HepG2 (cell line): ENCODE data around the gene PTAFR. TPM values are rescaled to one million over a fixed set of nuclear protein-coding genes. Genes with fewer than 3 reads are reported as not detected.

Experiments
- AGO1 ChIP-seq: fragments of 200-400 bp; formaldehyde crosslinking; IDR thresholded peaks from 2 replicates; pipeline ENCODE4 v1.6.1; 2017; ENCODE audit warnings: mild to moderate bottlenecking, low read depth, low read length, moderate library complexity; ENCODE audit not compliant: poor library complexity, severe bottlenecking
- ATF7 ChIP-seq, 2 experiments: fragments of 450-650 bp in 1 of 2; sonication (generic) in 1 of 2; formaldehyde crosslinking in 1 of 2; IDR thresholded peaks; 2 replicates each; pipeline versions ENCODE4 v1.4.0 to v1.6.1; 2016 to 2020; ENCODE audit warnings: antibody characterized with exemption in 1 of 2, mild to moderate bottlenecking in 1 of 2, missing genetic modification reagents in 1 of 2
- CREB1 ChIP-seq, 2 experiments: fragments of 450-650 bp in 1 of 2; IDR thresholded peaks; 2 replicates each; pipeline ENCODE4 v1.6.1; 2016 to 2017; ENCODE audit warnings: control low read depth in 1 of 2, mild to moderate bottlenecking in 1 of 2, missing compliant biosample characterization in 1 of 2, missing genetic modification characterization in 1 of 2
- GATA4 ChIP-seq: sonication (generic); IDR thresholded peaks from 2 replicates; pipeline ENCODE4 v1.6.1; 2016; ENCODE audit warnings: antibody characterized with exemption, low read depth, borderline replicate concordance
- HOMEZ ChIP-seq: IDR thresholded peaks from 2 replicates; pipeline ENCODE4 v1.6.1; 2016; ENCODE audit warnings: low read depth
- KIAA2018 ChIP-seq: sonication (generic); formaldehyde crosslinking; IDR thresholded peaks from 2 replicates; pipeline ENCODE4 v1.5.0; 2020; ENCODE audit warnings: mild to moderate bottlenecking, missing genetic modification reagents, borderline replicate concordance
- MAX ChIP-seq: IDR thresholded peaks from 2 replicates; pipeline ENCODE4 v1.6.1; 2012; ENCODE audit warnings: inconsistent platforms
- SMC3 ChIP-seq: IDR thresholded peaks from 2 replicates; pipeline ENCODE4 v1.6.1; 2011; ENCODE audit warnings: low read length, improper control_type of control experiment
- SNAI1 ChIP-seq: sonication (generic); formaldehyde crosslinking; IDR thresholded peaks from 2 replicates; pipeline ENCODE4 v1.5.0; 2020; ENCODE audit warnings: mild to moderate bottlenecking, missing genetic modification reagents, borderline replicate concordance
- SP140L ChIP-seq: sonication (generic); formaldehyde crosslinking; IDR thresholded peaks from 2 replicates; pipeline ENCODE4 v1.4.0; 2020; ENCODE audit warnings: missing genetic modification reagents, borderline replicate concordance
- ZNF414 ChIP-seq: sonication (generic); formaldehyde crosslinking; IDR thresholded peaks from 2 replicates; pipeline ENCODE4 v1.5.0; 2020; ENCODE audit warnings: missing genetic modification reagents
- ZNF629 ChIP-seq: sonication (generic); formaldehyde crosslinking; conservative IDR thresholded peaks from 2 replicates; pipeline ENCODE4 v1.5.0; 2020; ENCODE audit warnings: missing genetic modification reagents
- ZNF788 ChIP-seq: sonication (generic); formaldehyde crosslinking; IDR thresholded peaks from 2 replicates; pipeline ENCODE4 v1.5.0; 2020; ENCODE audit warnings: mild to moderate bottlenecking, missing genetic modification reagents, borderline replicate concordance
- ZXDC ChIP-seq: sonication (generic); formaldehyde crosslinking; IDR thresholded peaks from 2 replicates; pipeline ENCODE4 v1.5.0; 2020; ENCODE audit warnings: mild to moderate bottlenecking, missing genetic modification reagents
- polyA plus RNA-seq, 8 experiments: library from polyadenylated mRNA; depleted of rRNA in 3 of 8; stranded (reverse) in 7 of 8; unstranded in 1 of 8; fragments of >200 nt; fragmentation: Illumina TruSeq in 4 of 8; extraction: Trizol in 4 of 8; gene quantifications; 2 replicates each; pipeline versions ENCODE4 v1.2.1 to v1.2.3, GENCODE V29; 2011 to 2016; ENCODE audit warnings: low read depth in 4 of 8, missing spikeins in 1 of 8, mixed read lengths in 1 of 8; ENCODE audit not compliant: insufficient read depth in 1 of 8
- total RNA-seq, 5 experiments: library from RNA; depleted of rRNA; stranded (reverse); fragments of >200 nt; fragmentation: Illumina TruSeq; extraction: Trizol; gene quantifications; 2 replicates each; pipeline ENCODE4 v1.2.3, GENCODE V29; 2016; ENCODE audit warnings: low read depth in 1 of 5

The PTAFR gene
- total and polyA plus RNA-seq, 2 of the 13 experiments (the other 11 are each of a cell fraction or from before 2014, with no cell fraction given): 0.27 to 24.0 TPM

GRCh38 chr1:28136169-28136921, 40.1 kb downstream of the PTAFR start (continued):
- TF ChIP-seq MAX: no peak
- no peak for TF ChIP-seq AGO1
- no peak for TF ChIP-seq KIAA2018 (CRISPR knock-in tag)
- no peak for TF ChIP-seq SP140L (CRISPR knock-in tag)
- TF ChIP-seq GATA4: no peak
- TF ChIP-seq HOMEZ (CRISPR knock-in tag): no peak
- peak; percentile 71 for TF ChIP-seq ZNF629 (CRISPR knock-in tag)
- TF ChIP-seq SNAI1 (CRISPR knock-in tag): no peak
- TF ChIP-seq ZNF414 (CRISPR knock-in tag): no peak
- TF ChIP-seq ZNF788 (CRISPR knock-in tag): no peak
- peak; percentile 58 for TF ChIP-seq ATF7 (IDR thresholded peaks at IDR 0.05)
- TF ChIP-seq ATF7 (CRISPR knock-in tag; IDR thresholded peaks at IDR 0.05): no peak
- TF ChIP-seq CREB1 (IDR thresholded peaks at IDR 0.05): peak; percentile 92
- TF ChIP-seq CREB1 (CRISPR knock-in tag; IDR thresholded peaks at IDR 0.05): no peak
- no peak for TF ChIP-seq SMC3
- no peak for TF ChIP-seq ZXDC (CRISPR knock-in tag)
